WTC11 (cell line): ENCODE measurements around the gene SPEN. TPM values are rescaled to one million over a fixed set of nuclear protein-coding genes. Genes with fewer than 3 reads are reported as not detected.
A peak's percentile ranks its signal among the peaks of the same experiment; 100 is the strongest.

Experiments used
- ATAC-seq: fragments of 200-7000 bp; cut with Tn5 transposase; 2 replicates; pipeline ENCODE4 v1.10.0; 2021; ENCODE audit warnings: mild to moderate bottlenecking, moderate library complexity
- CTCF ChIA-PET: fragments of 300-600 bp; sonication (Branson Sonifier 250); formaldehyde crosslinking; loops from one replicate; lab custom pipeline; 2021; ENCODE audit warnings: antibody characterized with exemption; lab: Charles Lee
- POLR2A ChIA-PET: fragments of 350-600 bp; sonication (Branson Sonifier 250); formaldehyde crosslinking; loops from one replicate; lab custom pipeline; 2021; ENCODE audit warnings: antibody characterized with exemption; lab: Charles Lee
- DNase-seq: peaks from one replicate; pipeline ENCODE4 v3.0.0; 2021; ENCODE audit warnings: low spot score
- H3K27ac Mint-ChIP-seq: 2 replicates; pipeline ENCODE4 v1.8.0; 2021; ENCODE audit warnings: mixed read lengths
- H3K27me3 Mint-ChIP-seq: 2 replicates; pipeline ENCODE4 v1.8.0; 2021; ENCODE audit warnings: low read depth, mild to moderate bottlenecking, moderate library complexity, mixed read lengths
- H3K36me3 Mint-ChIP-seq: 2 replicates; pipeline ENCODE4 v1.8.0; 2021; ENCODE audit warnings: mixed read lengths
- H3K4me1 Mint-ChIP-seq: 2 replicates; pipeline ENCODE4 v1.8.0; 2022; ENCODE audit warnings: mixed read lengths
- H3K4me3 Mint-ChIP-seq: 2 replicates; pipeline ENCODE4 v1.8.0; 2021; ENCODE audit warnings: mild to moderate bottlenecking, moderate library complexity, mixed read lengths
- H3K9me3 Mint-ChIP-seq: 2 replicates; pipeline ENCODE4 v1.8.0; 2021; ENCODE audit warnings: mixed read lengths
- CBFB ChIP-seq: sonication (generic); formaldehyde crosslinking; IDR thresholded peaks from 2 replicates; pipeline ENCODE4 v1.8.1; 2022; ENCODE audit warnings: mild to moderate bottlenecking, low read depth, missing genetic modification reagents
- CDX4 ChIP-seq: fragments of 250-450 bp; sonication (Bioruptor Pico); IDR thresholded peaks from 2 replicates; pipeline ENCODE4 v1.9.0; 2021; ENCODE audit warnings: moderate library complexity, mild to moderate bottlenecking, inconsistent platforms, borderline replicate concordance
- E2F5 ChIP-seq: sonication (generic); formaldehyde crosslinking; IDR thresholded peaks from 2 replicates; pipeline ENCODE4 v1.8.1; 2022; ENCODE audit warnings: mild to moderate bottlenecking, moderate library complexity, missing genetic modification reagents
- EMX1 ChIP-seq: fragments of 250-450 bp; sonication (Bioruptor Pico); IDR thresholded peaks from 2 replicates; pipeline ENCODE4 v1.8.0; 2021; ENCODE audit warnings: mild to moderate bottlenecking
- ERG ChIP-seq: fragments of 250-450 bp; sonication (Bioruptor Pico); IDR thresholded peaks from 2 replicates; pipeline ENCODE4 v1.8.0; 2021; ENCODE audit warnings: mild to moderate bottlenecking
- ESRRA ChIP-seq: sonication (generic); formaldehyde crosslinking; IDR thresholded peaks from 2 replicates; pipeline ENCODE4 v1.8.1; 2022; ENCODE audit warnings: mild to moderate bottlenecking, missing genetic modification reagents, borderline replicate concordance
- FOXJ3 ChIP-seq: sonication (generic); formaldehyde crosslinking; IDR thresholded peaks from 2 replicates; pipeline ENCODE4 v1.9.0; 2021; ENCODE audit warnings: missing genetic modification reagents, mild to moderate bottlenecking, borderline replicate concordance
- FOXP4 ChIP-seq: sonication (generic); formaldehyde crosslinking; IDR thresholded peaks from 2 replicates; pipeline ENCODE4 v1.8.0; 2022; ENCODE audit warnings: mild to moderate bottlenecking, missing genetic modification reagents
- GTF2I ChIP-seq: fragments of 250-450 bp; sonication (Bioruptor Pico); conservative IDR thresholded peaks from 2 replicates; pipeline ENCODE4 v1.4.0; 2021; ENCODE audit warnings: mild to moderate bottlenecking
- MAX ChIP-seq: sonication (generic); formaldehyde crosslinking; IDR thresholded peaks from 2 replicates; pipeline ENCODE4 v1.8.0; 2022; ENCODE audit warnings: mild to moderate bottlenecking, missing genetic modification reagents
- OVOL2 ChIP-seq: fragments of 250-450 bp; sonication (Bioruptor Pico); IDR thresholded peaks from 2 replicates; pipeline ENCODE4 v1.9.0; 2021; ENCODE audit warnings: mild to moderate bottlenecking, borderline replicate concordance
- USF2 ChIP-seq: sonication (generic); formaldehyde crosslinking; IDR thresholded peaks from 2 replicates; pipeline ENCODE4 v1.8.1; 2023; ENCODE audit warnings: mild to moderate bottlenecking, missing genetic modification reagents, moderate library complexity
- ZNF232 ChIP-seq: sonication (generic); formaldehyde crosslinking; IDR thresholded peaks from 2 replicates; pipeline ENCODE4 v1.8.0; 2022; ENCODE audit warnings: mild to moderate bottlenecking, missing genetic modification reagents
- ZNF263 ChIP-seq: sonication (generic); formaldehyde crosslinking; IDR thresholded peaks from 2 replicates; pipeline ENCODE4 v1.8.1; 2022; ENCODE audit warnings: low read depth, mild to moderate bottlenecking, moderate library complexity, missing genetic modification reagents
- ZNF423 ChIP-seq: fragments of 250-450 bp; sonication (Bioruptor Pico); IDR thresholded peaks from 2 replicates; pipeline ENCODE4 v2.1.2; 2022; ENCODE audit warnings: mild to moderate bottlenecking, moderate library complexity
- ZNF532 ChIP-seq: fragments of 250-450 bp; sonication (Bioruptor Pico); IDR thresholded peaks from 2 replicates; pipeline ENCODE4 v1.9.0; 2021; ENCODE audit warnings: mild to moderate bottlenecking, borderline replicate concordance
- total RNA-seq: library from RNA; stranded (reverse); gene quantifications from 3 replicates; pipeline ENCODE4 v1.2.3, GENCODE V29; 2021
- TF ChIP-seq, protein P1 (sequence below): sonication (generic); formaldehyde crosslinking; IDR thresholded peaks from 2 replicates; pipeline ENCODE4 v1.8.1; 2022; ENCODE audit warnings: low read depth, missing genetic modification reagents, borderline replicate concordance
- TF ChIP-seq, protein P2 (sequence below): sonication (generic); formaldehyde crosslinking; IDR thresholded peaks from 2 replicates; pipeline ENCODE4 v1.8.0; 2022; ENCODE audit warnings: mild to moderate bottlenecking, missing genetic modification reagents
- TF ChIP-seq, protein P3 (sequence below): sonication (generic); formaldehyde crosslinking; IDR thresholded peaks from 2 replicates; pipeline ENCODE4 v1.8.0; 2023; ENCODE audit warnings: mild to moderate bottlenecking, missing genetic modification reagents

Gene SPEN
- total RNA-seq, 1 experiment from 2014 or later: 48.8 TPM

GRCh38 chr1:15881961-15882360 is 34.5 kb downstream of the SPEN start:
- H3K27ac Mint-ChIP-seq: no peak overlapping the region
- ATAC-seq (no peak), DNase-seq (no peak)
- H3K4me1 Mint-ChIP-seq: peaks cover 35% of the 10 kb centered on the region
- H3K27me3 Mint-ChIP-seq: no peaks in the 10 kb centered on the region
- no peaks in the 10 kb centered on the region for H3K36me3 Mint-ChIP-seq
- ChIA-PET POLR2A (no interaction called here), CTCF (interaction anchor here (0.5 kb wide), 2 partner anchors 66 to 205 kb away, joined by 3 to 4 read pairs; no protein-coding TSS in a partner anchor)
- TF ChIP-seq USF2 (CRISPR knock-in tag): no peak
- no peak for TF ChIP-seq ESRRA
- TF ChIP-seq ZNF263 (CRISPR knock-in tag): no peak
- no peak for TF ChIP-seq ZNF232 (CRISPR knock-in tag)
- no peak for TF ChIP-seq CBFB
- TF ChIP-seq GTF2I (CRISPR knock-in tag): no peak
- no peak for TF ChIP-seq EMX1 (CRISPR knock-in tag)
- no peak for TF ChIP-seq OVOL2 (CRISPR knock-in tag)
- TF ChIP-seq, protein P1, sequence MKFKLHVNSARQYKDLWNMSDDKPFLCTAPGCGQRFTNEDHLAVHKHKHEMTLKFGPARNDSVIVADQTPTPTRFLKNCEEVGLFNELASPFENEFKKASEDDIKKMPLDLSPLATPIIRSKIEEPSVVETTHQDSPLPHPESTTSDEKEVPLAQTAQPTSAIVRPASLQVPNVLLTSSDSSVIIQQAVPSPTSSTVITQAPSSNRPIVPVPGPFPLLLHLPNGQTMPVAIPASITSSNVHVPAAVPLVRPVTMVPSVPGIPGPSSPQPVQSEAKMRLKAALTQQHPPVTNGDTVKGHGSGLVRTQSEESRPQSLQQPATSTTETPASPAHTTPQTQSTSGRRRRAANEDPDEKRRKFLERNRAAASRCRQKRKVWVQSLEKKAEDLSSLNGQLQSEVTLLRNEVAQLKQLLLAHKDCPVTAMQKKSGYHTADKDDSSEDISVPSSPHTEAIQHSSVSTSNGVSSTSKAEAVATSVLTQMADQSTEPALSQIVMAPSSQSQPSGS (CRISPR knock-in tag): no peak
- TF ChIP-seq E2F5 (CRISPR knock-in tag): no peak
- no peak for TF ChIP-seq ERG (CRISPR knock-in tag)
- no peak for TF ChIP-seq FOXJ3 (CRISPR knock-in tag)
- TF ChIP-seq, protein P2, sequence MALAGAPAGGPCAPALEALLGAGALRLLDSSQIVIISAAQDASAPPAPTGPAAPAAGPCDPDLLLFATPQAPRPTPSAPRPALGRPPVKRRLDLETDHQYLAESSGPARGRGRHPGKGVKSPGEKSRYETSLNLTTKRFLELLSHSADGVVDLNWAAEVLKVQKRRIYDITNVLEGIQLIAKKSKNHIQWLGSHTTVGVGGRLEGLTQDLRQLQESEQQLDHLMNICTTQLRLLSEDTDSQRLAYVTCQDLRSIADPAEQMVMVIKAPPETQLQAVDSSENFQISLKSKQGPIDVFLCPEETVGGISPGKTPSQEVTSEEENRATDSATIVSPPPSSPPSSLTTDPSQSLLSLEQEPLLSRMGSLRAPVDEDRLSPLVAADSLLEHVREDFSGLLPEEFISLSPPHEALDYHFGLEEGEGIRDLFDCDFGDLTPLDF (CRISPR knock-in tag): no peak
- no peak for TF ChIP-seq MAX (CRISPR knock-in tag)
- no peak for TF ChIP-seq CDX4 (CRISPR knock-in tag)
- no peak for TF ChIP-seq FOXP4
- no peak for TF ChIP-seq ZNF423 (CRISPR knock-in tag)
- H3K9me3 Mint-ChIP-seq: no peaks in the 10 kb centered on the region
- no peak overlapping the region for H3K4me3 Mint-ChIP-seq

DNA sequence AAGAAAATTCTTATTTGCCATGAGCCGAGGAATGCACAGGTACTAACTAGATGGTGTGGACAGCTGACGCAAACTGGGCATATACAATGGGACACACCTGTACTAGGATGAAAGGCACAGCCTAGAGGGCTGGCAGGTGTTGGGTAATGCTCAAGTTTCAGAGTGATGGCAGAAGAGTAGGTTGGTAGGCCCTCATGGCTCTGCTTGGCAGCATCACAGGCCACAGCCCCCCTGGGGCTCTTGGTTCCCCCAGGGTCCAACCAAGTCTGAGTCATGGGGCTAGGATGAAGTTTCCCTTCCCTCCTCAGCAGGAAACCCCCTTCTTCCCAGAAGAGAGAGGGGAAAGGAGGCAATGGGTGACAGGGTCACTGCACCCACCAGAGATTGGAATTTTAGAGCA is 35.2 kb downstream of the SPEN start:
- no peak for ATAC-seq
- DNase-seq: no peak
- H3K4me1 Mint-ChIP-seq: peaks cover 35% of the 10 kb centered on the region
- CTCF ChIA-PET: interaction anchor here (0.5 to 1.3 kb wide), 3 partner anchors 55 to 91 kb away, joined by 3 read pairs; no protein-coding TSS in a partner anchor
- H3K36me3 Mint-ChIP-seq: no peaks in the 10 kb centered on the region
- no peaks in the 10 kb centered on the region for H3K27me3 Mint-ChIP-seq
- H3K4me3 Mint-ChIP-seq: no peak overlapping the region
- no peaks in the 10 kb centered on the region for H3K9me3 Mint-ChIP-seq
- POLR2A ChIA-PET: no interaction called here
- H3K27ac Mint-ChIP-seq: peak overlapping the region; percentile 24; the same call in 1 of the 2 replicates
- TF ChIP-seq ZNF532 (CRISPR knock-in tag): no peak
- no peak for TF ChIP-seq OVOL2 (CRISPR knock-in tag)
- TF ChIP-seq, protein P3, sequence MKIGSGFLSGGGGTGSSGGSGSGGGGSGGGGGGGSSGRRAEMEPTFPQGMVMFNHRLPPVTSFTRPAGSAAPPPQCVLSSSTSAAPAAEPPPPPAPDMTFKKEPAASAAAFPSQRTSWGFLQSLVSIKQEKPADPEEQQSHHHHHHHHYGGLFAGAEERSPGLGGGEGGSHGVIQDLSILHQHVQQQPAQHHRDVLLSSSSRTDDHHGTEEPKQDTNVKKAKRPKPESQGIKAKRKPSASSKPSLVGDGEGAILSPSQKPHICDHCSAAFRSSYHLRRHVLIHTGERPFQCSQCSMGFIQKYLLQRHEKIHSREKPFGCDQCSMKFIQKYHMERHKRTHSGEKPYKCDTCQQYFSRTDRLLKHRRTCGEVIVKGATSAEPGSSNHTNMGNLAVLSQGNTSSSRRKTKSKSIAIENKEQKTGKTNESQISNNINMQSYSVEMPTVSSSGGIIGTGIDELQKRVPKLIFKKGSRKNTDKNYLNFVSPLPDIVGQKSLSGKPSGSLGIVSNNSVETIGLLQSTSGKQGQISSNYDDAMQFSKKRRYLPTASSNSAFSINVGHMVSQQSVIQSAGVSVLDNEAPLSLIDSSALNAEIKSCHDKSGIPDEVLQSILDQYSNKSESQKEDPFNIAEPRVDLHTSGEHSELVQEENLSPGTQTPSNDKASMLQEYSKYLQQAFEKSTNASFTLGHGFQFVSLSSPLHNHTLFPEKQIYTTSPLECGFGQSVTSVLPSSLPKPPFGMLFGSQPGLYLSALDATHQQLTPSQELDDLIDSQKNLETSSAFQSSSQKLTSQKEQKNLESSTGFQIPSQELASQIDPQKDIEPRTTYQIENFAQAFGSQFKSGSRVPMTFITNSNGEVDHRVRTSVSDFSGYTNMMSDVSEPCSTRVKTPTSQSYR (CRISPR knock-in tag): no peak
